HPDE6-E6E7 (cell line): Measurements from ENCODE around the gene SLC19A1.

Experiments
- DNase-seq: peaks from one replicate; pipeline ENCODE4 v3.0.0; 2011; ENCODE audit warnings: missing footprints; ENCODE audit errors: extremely low spot score

The SLC19A1 gene

DNA sequence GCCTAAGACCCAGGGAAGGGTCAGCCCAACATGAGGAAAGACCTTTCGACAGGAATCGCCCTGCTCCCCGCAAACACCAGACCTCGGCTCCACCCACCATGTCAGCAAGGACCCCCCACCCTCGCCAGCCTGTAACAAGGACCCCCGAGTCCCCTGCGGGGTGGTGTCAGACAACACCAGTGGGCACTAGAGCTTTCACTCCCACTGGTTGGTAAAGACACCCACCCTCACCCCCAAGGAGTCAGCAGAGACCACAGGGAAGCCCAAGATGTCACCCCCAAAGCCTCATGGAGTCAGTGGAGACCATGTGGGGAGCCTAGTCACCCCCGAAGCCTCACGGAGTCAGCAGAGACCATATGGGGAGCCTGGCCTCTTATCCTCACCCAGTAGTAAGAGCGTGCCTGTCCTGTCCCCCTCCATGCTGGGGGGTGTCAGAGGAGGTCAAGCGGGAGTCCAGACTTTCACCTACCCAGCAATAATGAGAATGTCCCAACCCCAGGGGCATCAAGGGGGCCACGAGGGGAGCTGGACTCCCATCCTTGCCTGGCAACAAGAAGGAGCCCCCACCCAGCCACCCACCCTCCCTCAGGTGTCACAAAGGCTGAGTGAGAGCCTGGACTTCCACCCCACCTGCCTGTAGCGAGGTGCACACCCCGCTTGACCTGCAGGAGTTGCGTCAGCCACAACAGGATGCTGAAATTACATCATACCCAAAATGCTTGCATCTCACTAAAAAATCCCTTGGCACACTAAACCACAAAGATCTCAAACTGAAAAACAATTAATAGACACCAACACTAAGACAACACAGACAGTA lies 24.8 kb downstream of the SLC19A1 start:
- DNase-seq: no peak

GRCh38 chr21:45516671-45517151 lies 25.5 kb downstream of the SLC19A1 start:
- no peak for DNase-seq

DNA sequence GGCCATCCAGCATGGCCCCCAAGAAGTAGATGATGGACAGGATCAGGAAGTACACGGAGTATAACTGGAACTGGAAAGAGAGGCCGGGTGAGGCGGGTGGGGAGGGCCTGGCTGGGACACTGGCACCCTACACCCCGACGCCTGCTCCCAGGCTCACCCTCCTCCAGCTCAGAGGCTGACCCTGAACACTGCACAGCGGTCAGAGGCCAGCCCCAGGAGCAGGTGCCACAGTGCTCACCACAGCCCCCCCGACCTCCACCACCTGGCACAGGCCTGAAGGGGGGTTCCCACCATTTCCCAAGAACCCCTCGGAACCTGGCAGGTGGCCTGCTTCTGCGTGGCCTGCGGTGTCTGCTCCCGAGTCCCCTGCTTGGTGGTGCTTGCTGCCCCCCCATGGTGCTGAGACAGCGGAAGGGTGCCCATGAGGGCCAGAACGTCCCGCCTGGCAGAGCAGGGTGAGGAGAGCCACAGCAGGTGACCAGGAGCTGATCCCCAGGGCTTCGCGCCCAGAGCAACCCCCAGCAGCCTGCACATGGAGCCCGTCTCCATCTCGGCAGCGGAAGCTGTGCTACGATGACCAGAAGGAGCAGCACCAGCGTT lies 26.1 kb downstream of the SLC19A1 start:
- DNase-seq: no peak

GRCh38 chr21:45515241-45516061 lies 26.8 kb downstream of the SLC19A1 start:
- DNase-seq: no peak

- no peak for DNase-seq
These were observed 27.8 kb downstream of the SLC19A1 start for GRCh38 chr21:45514311-45515021.

GRCh38 chr21:45513741-45514310 lies 28.4 kb downstream of the SLC19A1 start:
- DNase-seq: no peak

DNA sequence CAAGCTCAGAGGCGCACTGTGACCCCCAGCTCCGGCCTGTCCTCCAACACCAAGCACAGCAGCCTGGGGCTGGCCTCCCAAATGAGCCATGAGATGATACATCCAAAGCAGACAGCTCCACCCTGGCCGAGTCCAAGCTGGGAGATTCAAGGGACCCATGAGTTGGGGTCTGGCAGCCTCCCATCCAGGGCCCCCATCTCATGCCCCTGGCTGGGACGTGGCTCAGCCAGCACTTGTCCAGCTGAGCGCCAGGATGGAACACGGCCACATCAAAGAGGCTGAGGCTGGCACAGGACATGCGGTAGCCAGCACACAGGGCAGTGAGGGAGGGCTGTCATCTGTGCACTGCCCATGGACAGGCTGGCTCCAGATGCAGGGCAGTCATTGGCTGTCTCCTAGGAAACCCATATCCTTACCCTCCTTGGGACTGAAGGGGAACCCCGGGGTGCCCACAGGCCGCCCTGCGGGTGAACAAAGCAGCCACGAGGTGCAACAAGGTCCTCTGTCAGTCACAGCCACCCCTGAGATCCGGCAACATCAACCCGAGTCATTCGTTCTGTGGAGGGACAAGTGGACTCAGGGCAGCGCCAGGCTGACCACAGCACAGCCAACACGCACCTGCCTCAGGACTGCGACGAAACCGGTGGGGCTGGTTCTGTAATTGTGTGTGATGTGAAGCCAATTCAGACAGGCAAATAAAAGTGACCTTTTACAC lies 29.1 kb downstream of the SLC19A1 start:
- DNase-seq: no peak

- no peak for DNase-seq
These were observed 29.6 kb downstream of the SLC19A1 start for GRCh38 chr21:45512626-45513002.

DNA sequence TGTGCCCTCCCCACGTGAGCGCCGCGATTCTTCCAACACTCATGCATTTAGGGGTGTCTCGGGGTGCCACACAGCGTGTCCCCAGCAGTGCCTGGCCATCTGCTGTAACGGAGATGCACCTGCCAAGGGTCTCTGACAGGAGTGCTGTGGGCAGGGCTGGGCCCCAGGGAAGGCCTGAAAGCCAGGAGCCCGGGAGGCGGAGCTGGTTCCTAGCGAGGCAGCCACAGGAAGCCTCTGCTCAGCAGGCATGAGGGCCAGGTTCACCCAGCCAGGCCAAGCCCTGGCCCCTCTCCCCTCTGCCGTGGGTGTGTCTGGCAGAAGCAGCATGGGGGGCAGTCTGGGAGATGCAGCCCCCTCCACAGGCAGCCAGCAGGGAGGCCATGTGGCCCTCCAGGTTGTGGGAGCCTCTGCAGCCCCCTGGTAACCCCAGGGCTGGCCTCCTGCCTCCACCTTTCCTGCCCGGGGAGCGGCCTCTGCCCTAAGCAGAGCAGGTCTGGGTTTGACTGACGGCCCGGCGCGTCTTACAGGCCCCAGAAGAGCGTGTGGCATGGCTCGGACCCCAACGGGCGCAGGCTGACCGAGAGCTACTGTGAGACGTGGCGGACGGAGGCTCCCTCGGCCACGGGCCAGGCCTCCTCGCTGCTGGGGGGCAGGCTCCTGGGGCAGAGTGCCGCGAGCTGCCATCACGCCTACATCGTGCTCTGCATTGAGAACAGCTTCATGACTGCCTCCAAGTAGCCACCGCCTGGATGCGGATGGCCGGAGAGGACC lies 30.4 kb downstream of the SLC19A1 start:
- DNase-seq: no peak

GRCh38 chr21:45511007-45511406 lies 31.2 kb downstream of the SLC19A1 start:
- no peak for DNase-seq

GRCh38 chr21:45510466-45510955 lies 31.7 kb downstream of the SLC19A1 start:
- no peak for DNase-seq

DNA sequence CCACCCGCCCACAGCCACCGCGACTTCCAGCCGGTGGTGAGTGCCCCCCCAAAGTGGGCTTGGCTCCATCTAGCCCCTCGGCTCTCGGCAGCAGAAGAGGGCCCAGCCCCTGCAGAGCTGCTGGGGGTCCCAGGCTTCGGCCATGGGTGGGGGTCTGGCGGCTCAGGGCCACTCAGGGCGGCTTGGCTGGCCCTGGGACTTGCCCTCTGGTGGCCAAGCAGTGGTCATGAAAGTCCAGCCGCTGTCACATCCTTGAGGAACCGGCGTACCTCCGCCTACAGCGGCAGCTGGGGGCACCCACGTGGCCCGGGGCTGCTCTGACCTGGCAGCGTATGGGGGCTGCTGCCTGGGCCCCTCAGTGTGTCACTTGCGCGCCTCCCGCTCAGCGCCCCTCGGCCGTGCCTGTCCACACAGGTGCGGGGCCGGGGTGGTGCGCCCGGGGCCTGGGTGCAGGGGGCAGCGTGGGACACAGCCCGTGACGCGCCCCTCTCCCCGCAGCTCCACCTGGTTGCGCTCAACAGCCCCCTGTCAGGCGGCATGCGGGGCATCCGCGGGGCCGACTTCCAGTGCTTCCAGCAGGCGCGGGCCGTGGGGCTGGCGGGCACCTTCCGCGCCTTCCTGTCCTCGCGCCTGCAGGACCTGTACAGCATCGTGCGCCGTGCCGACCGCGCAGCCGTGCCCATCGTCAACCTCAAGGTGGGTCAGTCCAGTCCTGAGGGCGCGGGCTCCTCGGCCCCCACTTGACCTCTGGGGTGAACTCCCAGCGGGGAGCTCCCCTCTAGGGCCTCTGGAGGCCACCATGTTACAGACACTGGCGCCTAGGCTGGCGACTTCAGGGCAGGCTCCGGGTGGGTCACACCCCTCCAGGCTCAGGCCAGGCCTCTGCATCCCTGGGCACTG lies 32.4 kb downstream of the SLC19A1 start:
- no peak for DNase-seq

DNA sequence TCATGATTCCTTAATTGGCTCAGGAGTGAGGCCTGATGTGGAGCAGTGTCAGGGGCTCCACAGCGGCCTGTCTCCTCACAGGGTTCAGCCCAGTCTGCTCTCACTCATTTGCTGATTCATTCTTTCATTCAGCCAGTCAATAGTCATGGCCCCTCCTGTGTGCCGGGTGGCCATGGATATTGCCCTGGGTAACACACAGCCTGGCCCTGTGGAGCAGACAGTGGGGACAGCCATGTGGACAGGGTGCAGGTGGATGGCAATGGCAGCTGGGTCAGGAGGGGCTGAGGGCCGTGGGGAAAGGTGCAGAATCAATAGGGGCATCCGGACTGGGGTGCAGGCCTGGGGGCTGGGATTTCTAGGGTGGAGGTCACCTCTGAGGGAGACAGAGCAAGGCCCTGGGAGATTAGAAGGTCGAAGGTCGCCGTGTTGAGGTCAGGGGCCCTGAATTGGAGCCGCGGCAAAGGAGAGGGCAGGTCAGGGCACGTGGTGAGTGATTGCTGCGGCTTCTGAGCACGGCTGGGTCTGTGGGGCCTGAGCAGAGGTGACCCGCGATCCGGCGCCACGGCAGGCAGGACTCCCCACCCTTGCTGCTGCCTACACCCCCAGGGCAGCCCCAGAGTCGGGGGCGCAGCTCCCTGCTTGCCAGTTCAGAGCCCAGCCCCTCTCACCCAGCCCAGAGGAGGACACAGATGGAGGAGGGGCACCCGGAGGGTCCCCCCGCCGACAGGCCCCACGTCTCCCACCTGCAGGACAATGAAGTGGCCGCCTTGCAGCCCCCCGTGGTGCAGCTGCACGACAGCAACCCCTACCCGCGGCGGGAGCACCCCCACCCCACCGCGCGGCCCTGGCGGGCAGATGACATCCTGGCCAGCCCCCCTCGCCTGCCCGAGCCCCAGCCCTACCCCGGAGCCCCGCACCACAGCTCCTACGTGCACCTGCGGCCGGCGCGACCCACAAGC lies 33.4 kb downstream of the SLC19A1 start:
- DNase-seq: no peak

GRCh38 chr21:45507888-45508508 lies 34.2 kb downstream of the SLC19A1 start:
- no peak for DNase-seq

DNA sequence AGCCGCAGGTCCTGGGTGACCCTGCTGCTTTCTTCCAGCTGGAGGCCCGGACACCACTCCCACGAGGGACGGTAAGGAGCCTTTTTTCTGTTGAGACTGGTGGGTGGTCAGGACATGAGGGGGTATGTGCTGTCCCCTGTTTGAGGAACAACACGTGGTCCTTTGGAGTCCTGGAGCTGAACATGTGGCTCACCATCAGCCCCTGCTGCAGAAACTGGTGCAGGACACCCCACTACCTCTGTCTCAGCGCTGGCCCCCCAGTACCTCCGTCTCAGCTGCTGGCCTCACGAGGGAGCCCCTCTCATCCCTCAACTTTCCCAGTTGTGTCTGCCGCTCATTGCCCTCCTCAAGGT lies 34.7 kb downstream of the SLC19A1 start:
- DNase-seq: no peak

DNA sequence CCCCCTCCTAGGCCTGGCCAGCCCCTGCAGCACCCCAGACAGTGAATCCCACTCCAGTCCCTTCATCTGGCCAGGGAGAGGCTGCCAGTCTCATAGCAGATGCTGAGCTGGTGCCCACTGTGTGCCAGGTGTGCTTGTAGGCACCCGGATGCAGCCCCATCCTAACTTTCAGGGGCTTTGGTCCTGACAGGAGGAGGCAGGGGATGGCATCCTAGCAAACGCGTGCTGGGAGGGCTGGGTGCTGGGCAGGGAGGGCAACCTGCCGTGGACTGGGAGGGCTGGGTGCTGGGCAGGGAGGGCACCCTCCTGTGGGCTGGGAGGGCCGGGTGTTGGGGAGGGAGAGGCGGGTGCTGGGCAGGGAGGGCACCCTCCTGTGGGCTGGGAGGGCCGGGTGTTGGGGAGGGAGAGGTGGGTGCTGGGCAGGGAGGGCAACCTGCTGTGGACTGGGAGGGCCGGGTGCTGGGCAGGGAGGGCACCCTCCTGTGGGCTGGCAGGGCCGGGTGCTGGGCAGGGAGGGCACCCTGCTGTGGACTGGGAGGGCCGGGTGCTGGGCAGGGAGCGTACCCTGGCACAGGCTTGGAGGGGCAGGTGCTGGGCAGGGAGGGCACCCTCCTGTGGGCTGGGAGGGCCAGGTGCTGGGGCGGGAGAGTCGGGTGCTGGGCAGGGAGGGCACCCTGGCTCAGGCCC lies 35.3 kb downstream of the SLC19A1 start:
- no peak for DNase-seq
